Activated CD4-positive, alpha-beta T cell treated with anti-CD3 and anti-CD28 coated beads for 36 hours (primary cell): ENCODE data around the gene CCDC8. TPM values are rescaled to one million over a fixed set of nuclear protein-coding genes. Genes with fewer than 3 reads are reported as not detected.

Experiments
- ATAC-seq: fragments of 200-7000 bp; cut with Tn5 transposase; one replicate; pipeline ENCODE4 v1.10.0; 2021; ENCODE audit warnings: mild to moderate bottlenecking, moderate library complexity
- CTCF ChIA-PET: fragments of 350-600 bp; sonication (Branson Sonifier 250); formaldehyde crosslinking; loops from one replicate; lab custom pipeline; 2021; ENCODE audit warnings: antibody characterized with exemption; lab: Charles Lee
- POLR2A ChIA-PET: fragments of 350-600 bp; sonication (Branson Sonifier 250); formaldehyde crosslinking; loops from one replicate; lab custom pipeline; 2021; ENCODE audit warnings: antibody characterized with exemption, inconsistent platforms; lab: Charles Lee
- DNase-seq: peaks from one replicate; pipeline ENCODE4 v3.0.0-alpha.2; 2020
- H3K27ac Mint-ChIP-seq: one replicate; pipeline ENCODE4 v1.8.0; 2021; ENCODE audit warnings: mixed read lengths
- H3K27me3 Mint-ChIP-seq: one replicate; pipeline ENCODE4 v1.8.0; 2021; ENCODE audit warnings: mixed read lengths
- H3K36me3 Mint-ChIP-seq: one replicate; pipeline ENCODE4 v1.8.0; 2021; ENCODE audit warnings: low read depth, mixed read lengths
- H3K4me1 Mint-ChIP-seq: one replicate; pipeline ENCODE4 v1.8.0; 2021; ENCODE audit warnings: mixed read lengths
- H3K4me3 Mint-ChIP-seq: one replicate; pipeline ENCODE4 v1.8.0; 2021; ENCODE audit warnings: mild to moderate bottlenecking, moderate library complexity, mixed read lengths
- H3K9me3 Mint-ChIP-seq: one replicate; pipeline ENCODE4 v1.8.0; 2021; ENCODE audit warnings: low read depth, mixed read lengths
- intact Hi-C, 2 experiments: fragments of 100-400 bp; cut with DNase I in 1 of 2; cut with micrococcal nuclease in 1 of 2; formaldehyde crosslinking; loops; one replicate each; pipeline versions ENCODE4 v1.14.2 to v1.15.1; 2022 to 2024; cut with DNase I, micrococcal nuclease
- total RNA-seq, 2 experiments: library from RNA; stranded (reverse); gene quantifications; one replicate each; pipeline ENCODE4 v1.2.3, GENCODE V29; 2021

The CCDC8 gene, protein sequence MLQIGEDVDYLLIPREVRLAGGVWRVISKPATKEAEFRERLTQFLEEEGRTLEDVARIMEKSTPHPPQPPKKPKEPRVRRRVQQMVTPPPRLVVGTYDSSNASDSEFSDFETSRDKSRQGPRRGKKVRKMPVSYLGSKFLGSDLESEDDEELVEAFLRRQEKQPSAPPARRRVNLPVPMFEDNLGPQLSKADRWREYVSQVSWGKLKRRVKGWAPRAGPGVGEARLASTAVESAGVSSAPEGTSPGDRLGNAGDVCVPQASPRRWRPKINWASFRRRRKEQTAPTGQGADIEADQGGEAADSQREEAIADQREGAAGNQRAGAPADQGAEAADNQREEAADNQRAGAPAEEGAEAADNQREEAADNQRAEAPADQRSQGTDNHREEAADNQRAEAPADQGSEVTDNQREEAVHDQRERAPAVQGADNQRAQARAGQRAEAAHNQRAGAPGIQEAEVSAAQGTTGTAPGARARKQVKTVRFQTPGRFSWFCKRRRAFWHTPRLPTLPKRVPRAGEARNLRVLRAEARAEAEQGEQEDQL
- not detected for total RNA-seq

DNA sequence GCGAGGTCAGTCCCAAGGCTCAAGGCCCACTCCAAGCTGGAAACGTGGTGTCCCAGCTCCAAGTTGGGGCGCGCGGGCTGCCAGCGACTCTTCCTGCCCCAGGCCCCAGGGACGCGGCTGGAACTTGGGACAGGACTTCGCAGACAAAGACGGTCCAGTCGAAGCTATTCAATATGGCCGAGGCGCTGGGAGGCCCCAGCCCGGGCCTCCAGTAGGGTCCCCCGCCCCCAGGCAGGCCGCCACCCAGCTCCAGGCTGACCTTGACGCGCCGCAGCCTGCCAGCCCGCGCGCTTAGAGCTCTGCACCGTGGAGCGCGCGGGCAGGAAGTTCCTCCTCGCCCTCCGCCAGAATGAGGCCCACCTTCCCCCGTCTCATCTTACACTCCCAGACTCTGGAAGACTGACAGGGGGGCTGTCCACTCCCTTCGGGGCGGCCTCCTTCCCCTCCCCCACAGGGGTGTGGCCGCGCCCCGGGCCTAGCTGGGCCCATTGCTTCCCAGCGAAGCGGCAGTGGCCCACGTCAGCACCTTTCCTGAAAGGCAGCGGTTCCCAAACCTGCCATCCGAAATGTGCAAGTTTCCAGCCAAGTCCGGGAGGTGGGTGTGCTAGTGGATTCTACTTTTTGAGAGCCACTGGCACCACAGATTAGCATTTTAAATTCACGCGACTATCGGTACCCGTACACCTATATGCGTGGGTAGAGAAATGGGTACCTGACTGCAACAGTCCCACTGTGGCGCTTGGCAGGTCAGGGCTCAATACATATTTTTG, at the start of gene CCDC8:
Gene CCDC8, minus strand, starts transcription at position 303 of the 770 bp plus-strand sequence. CDS start 754 bp downstream, outside the sequence.
- CTCF ChIA-PET: interaction anchor here (0.7 kb wide), 1 partner anchor 77 kb away, joined by 3 read pairs; no protein-coding TSS in a partner anchor
- intact Hi-C loops: no loop called here
- DNase-seq (no peak), ATAC-seq (no peak)
- Mint-ChIP-seq H3K4me1 (peaks cover 6% of the 10 kb centered on the region), H3K27me3 (peaks cover 55% of the 10 kb centered on the region), H3K27ac (no peak within 1 kb of the TSS), H3K9me3 (no peaks in the 10 kb centered on the region), H3K4me3 (no peak within 1 kb of the TSS), H3K36me3 (no peaks in the 10 kb centered on the region)
- POLR2A ChIA-PET: no interaction called here

DNA sequence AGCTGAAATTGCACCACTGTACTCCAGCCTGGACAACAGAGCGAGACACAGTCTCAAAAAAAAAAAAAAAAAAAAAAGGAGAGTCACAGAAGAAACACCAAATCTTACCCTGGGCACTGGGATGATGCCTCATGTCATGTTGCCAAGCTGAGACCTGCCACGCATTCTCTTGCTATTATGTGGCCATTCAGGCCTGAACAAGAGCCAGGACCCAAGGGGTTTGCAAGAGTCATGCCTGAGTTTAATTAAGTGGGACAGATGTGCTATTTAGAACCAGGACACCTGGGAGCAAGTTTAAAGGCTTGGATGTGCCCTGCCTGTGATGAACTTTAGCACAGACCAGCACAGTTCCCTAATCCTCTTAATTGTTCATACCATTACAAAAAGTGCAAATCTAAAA, 48.2 kb upstream of the CCDC8 start:
- Mint-ChIP-seq H3K9me3 (no peaks in the 10 kb centered on the region), H3K36me3 (no peaks in the 10 kb centered on the region), H3K4me3 (no peak overlapping the region), H3K27ac (no peak overlapping the region), H3K27me3 (peaks cover 17% of the 10 kb centered on the region), H3K4me1 (peaks cover 4% of the 10 kb centered on the region)
- no peak for DNase-seq
- ChIA-PET POLR2A (no interaction called here), CTCF (no interaction called here)
- intact Hi-C loops: no loop called here
- no peak for ATAC-seq

DNA sequence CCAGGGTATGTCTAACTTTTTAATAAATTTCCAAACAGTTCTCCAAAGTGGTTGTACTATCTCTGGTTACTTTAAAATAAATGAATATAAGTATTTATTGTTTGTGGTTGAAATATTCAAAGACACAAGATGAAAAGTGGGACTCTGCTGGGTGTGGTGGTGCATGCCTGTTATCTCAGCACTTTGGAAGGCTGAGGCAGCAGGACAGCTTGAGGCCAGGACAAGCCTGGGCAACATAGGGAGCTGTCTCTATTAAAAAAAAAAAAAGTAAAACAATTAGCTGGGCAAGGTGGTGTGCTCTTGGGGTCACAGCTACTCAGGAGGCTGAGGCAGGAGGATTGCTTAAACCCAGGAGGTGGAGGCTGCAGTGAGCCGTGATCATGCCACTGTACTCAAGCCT, 47.6 kb upstream of the CCDC8 start:
- Mint-ChIP-seq H3K4me1 (no peaks in the 10 kb centered on the region), H3K27me3 (peaks cover 21% of the 10 kb centered on the region), H3K36me3 (no peaks in the 10 kb centered on the region), H3K4me3 (no peak overlapping the region), H3K9me3 (no peaks in the 10 kb centered on the region), H3K27ac (no peak overlapping the region)
- no peak for ATAC-seq
- DNase-seq: no peak
- ChIA-PET POLR2A (no interaction called here), CTCF (interaction anchor here (1.4 kb wide), 1 partner anchor 61 kb away, joined by 3 read pairs; no protein-coding TSS in a partner anchor)
- intact Hi-C loops: no loop called here

DNA sequence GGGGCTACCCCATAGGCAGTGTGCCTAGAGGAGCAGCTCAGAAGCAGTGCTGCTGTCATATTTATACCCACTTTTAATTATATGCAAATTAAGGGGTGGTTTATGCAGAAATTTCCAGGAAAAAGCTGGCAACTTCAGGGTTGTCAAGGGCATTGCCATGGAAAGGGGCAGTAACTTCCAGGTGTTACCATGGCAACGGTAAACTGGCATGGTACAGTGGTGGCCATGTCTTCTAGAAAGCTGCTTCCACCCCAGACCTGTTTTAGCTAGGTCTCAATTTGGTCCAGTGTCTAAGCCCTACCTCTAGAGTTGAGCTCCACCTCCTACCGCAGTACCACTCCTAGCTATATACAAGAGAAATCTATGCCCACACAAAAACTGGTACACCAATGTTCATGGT, 46.7 kb upstream of the CCDC8 start:
- ATAC-seq (no peak), DNase-seq (no peak)
- Mint-ChIP-seq H3K36me3 (no peaks in the 10 kb centered on the region), H3K4me1 (no peaks in the 10 kb centered on the region), H3K27ac (no peak overlapping the region), H3K9me3 (no peaks in the 10 kb centered on the region), H3K27me3 (peaks cover 18% of the 10 kb centered on the region), H3K4me3 (no peak overlapping the region)
- intact Hi-C loops: no loop called here
- ChIA-PET CTCF (interaction anchor here (0.6 to 1.4 kb wide), 4 partner anchors 20 to 469 kb away, joined by 3 to 5 read pairs (median 3); no protein-coding TSS in a partner anchor), POLR2A (no interaction called here)

DNA sequence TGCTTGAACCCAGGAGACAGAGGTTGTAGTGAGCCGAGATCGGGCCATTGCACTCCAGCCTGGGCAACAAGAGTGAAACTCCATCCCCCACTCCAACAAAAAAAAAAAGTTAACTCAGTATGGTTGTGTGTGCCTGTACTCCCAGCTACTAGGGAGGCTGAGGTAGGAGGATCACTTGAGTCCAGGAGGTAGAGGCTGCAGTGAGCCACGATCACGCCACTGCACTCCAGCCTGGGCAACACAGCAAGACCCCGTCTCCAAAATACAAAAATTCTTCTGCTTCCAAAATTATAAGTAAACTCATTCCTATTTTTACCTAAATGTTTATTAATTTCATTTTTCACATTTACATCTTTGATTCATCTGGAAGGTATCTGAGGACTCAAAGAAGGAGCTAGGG, 43.6 kb upstream of the CCDC8 start:
- DNase-seq: no peak
- Mint-ChIP-seq H3K27me3 (peaks cover 13% of the 10 kb centered on the region), H3K9me3 (no peaks in the 10 kb centered on the region), H3K27ac (no peak overlapping the region), H3K4me3 (no peak overlapping the region), H3K4me1 (no peaks in the 10 kb centered on the region), H3K36me3 (no peaks in the 10 kb centered on the region)
- ChIA-PET POLR2A (no interaction called here), CTCF (no interaction called here)
- intact Hi-C loops: no loop called here
- ATAC-seq: no peak

DNA sequence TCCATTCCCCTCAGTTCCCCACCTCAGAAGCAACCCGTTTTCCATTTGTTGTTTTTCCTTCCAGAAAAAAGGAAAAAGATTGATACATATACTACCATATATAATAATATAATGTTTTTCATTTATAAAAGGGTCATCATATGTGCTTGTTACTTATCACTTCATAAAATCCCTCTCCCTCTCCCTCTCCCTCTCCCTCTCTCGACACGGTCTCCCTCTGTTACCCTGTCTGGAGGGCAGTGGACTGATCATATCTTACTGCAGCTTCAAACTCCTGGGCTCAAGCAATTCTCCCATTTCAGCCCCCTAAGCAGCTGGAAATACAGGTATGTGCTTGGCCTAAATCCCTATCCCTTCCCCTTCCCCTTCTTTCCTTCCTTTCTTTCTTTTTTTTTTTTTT, 40.9 kb upstream of the CCDC8 start:
- no peak overlapping the region for H3K4me3 Mint-ChIP-seq
- no peak overlapping the region for H3K27ac Mint-ChIP-seq
- peaks cover 6% of the 10 kb centered on the region for H3K9me3 Mint-ChIP-seq
- DNase-seq (no peak), ATAC-seq (no peak)
- no peaks in the 10 kb centered on the region for H3K4me1 Mint-ChIP-seq
- ChIA-PET POLR2A (no interaction called here), CTCF (no interaction called here)
- peaks cover 3% of the 10 kb centered on the region for H3K36me3 Mint-ChIP-seq
- intact Hi-C loops: no loop called here
- peaks cover 15% of the 10 kb centered on the region for H3K27me3 Mint-ChIP-seq

DNA sequence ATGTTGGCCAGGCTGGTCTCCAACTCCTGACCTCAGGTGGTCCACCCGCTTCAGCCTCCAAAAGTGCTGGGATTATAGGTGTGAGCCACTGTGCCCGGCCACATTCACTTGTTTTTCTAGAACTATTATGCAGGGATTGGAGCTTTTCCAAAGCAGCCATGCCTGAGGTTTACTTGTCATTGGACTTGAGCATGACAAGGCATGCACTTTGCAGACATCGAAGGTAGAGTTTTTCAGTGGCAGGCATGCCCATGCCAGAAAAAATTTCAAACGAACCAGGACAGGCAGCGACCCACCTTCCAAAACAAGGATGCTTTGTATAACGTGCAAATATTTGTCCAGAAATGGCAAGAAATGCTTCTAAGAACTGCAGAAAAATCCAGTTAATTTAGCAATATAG, 40.3 kb upstream of the CCDC8 start:
- ATAC-seq (no peak), DNase-seq (no peak)
- ChIA-PET POLR2A (no interaction called here), CTCF (no interaction called here)
- H3K36me3 Mint-ChIP-seq: peaks cover 3% of the 10 kb centered on the region
- H3K4me1 Mint-ChIP-seq: no peaks in the 10 kb centered on the region
- H3K27ac Mint-ChIP-seq: no peak overlapping the region
- no peak overlapping the region for H3K4me3 Mint-ChIP-seq
- H3K27me3 Mint-ChIP-seq: peaks cover 15% of the 10 kb centered on the region
- peaks cover 8% of the 10 kb centered on the region for H3K9me3 Mint-ChIP-seq
- intact Hi-C loops: no loop called here

DNA sequence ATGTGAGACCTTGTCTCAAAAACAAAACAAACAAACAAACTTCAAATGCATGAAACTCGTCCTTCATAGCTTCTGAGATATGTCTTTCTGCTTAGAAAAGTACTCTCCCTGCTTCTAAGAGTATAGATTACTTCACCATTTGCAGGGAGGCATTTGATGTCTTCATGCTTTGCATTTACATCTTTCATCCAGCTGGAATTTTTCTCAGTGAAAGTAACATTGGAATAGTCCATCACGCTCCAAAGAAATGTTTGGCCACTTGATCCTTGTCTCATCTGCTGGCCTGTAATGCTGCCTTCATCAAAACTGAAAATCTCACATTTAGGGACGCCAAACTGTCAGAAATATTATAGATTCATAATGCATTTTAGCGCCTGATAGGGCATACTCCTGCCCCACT, 38.8 kb upstream of the CCDC8 start:
- Mint-ChIP-seq H3K4me1 (no peaks in the 10 kb centered on the region), H3K9me3 (peaks cover 8% of the 10 kb centered on the region), H3K27ac (no peak overlapping the region), H3K27me3 (peaks cover 12% of the 10 kb centered on the region), H3K36me3 (peaks cover 3% of the 10 kb centered on the region), H3K4me3 (no peak overlapping the region)
- CTCF ChIA-PET: interaction anchor here (0.5 to 0.6 kb wide), 2 partner anchors 36 to 155 kb away, joined by 3 to 4 read pairs; no protein-coding TSS in a partner anchor
- intact Hi-C loops: no loop called here
- ATAC-seq: no peak
- POLR2A ChIA-PET: no interaction called here
- DNase-seq: no peak

DNA sequence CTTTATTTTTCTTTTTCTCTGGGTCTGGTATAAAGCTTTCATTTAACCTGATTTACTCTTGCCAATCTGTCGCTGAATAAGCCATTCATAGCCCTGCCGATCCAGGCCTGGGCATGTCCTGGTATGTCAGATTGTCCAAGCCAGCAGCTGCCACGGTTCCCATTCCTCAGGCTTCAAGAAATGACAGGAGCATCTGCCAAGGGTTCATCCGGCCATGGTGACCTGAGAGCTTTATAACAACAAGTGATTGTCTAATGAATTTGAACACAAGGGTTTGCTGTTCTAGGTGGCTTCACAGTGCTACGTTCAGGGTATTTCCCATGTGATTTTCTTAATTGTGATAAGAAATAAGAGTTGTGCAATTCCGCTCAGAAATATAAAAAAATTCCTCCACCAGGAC, 38.0 kb upstream of the CCDC8 start:
- Mint-ChIP-seq H3K4me1 (no peaks in the 10 kb centered on the region), H3K36me3 (peaks cover 3% of the 10 kb centered on the region), H3K27ac (no peak overlapping the region), H3K27me3 (peaks cover 12% of the 10 kb centered on the region), H3K9me3 (peaks cover 8% of the 10 kb centered on the region), H3K4me3 (no peak overlapping the region)
- ATAC-seq: no peak
- ChIA-PET POLR2A (no interaction called here), CTCF (interaction anchor here (0.6 kb wide), 1 partner anchor 83 kb away, joined by 3 read pairs; no protein-coding TSS in a partner anchor)
- DNase-seq: no peak
- intact Hi-C loops: no loop called here

DNA sequence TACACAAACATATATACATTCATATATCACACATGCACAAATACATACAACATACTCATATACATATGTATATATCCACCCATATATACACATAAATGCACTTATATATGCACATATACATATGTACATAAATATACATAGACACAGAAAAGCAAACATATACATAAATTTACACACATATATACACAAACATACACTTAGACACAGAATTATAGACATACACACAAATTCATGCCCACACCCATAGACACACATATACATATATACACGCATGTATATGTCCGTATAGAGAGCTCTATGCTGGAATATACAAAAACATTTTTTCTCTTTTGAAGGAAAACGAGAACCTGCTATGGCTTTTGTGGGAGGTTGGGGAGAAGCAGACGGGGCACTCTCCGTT, 37.4 kb upstream of the CCDC8 start:
- POLR2A ChIA-PET: no interaction called here
- Mint-ChIP-seq H3K9me3 (peaks cover 8% of the 10 kb centered on the region), H3K36me3 (peaks cover 3% of the 10 kb centered on the region), H3K4me3 (no peak overlapping the region), H3K4me1 (no peaks in the 10 kb centered on the region), H3K27me3 (peaks cover 13% of the 10 kb centered on the region), H3K27ac (no peak overlapping the region)
- CTCF ChIA-PET: no interaction called here
- ATAC-seq: no peak
- no peak for DNase-seq
- intact Hi-C loops: no loop called here

DNA sequence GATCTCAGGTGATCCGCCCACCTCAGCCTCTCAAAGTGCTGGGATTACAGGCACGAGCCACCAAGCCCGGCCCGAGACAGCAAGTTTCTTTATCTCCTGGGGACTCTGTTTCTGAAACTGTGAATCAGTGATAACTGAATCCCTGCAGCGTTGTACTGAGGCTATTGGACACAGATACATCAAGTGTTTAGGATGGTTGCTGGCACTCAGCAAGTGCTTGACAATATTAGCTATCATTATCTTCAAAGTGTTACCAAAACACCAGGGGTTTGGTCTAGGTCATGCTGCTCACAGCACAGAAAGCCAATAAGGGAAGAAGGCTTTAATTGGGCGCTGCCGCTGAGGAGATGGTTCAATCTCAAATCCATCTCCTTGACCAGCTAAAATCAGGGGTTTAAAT, 35.9 kb upstream of the CCDC8 start:
- DNase-seq: no peak
- POLR2A ChIA-PET: no interaction called here

More for the DNA sequence above, 35.9 kb upstream of the CCDC8 start:
- ATAC-seq: no peak
- CTCF ChIA-PET: no interaction called here
- Mint-ChIP-seq H3K27ac (no peak overlapping the region), H3K4me1 (no peaks in the 10 kb centered on the region), H3K36me3 (peaks cover 3% of the 10 kb centered on the region), H3K9me3 (peaks cover 8% of the 10 kb centered on the region), H3K27me3 (peaks cover 14% of the 10 kb centered on the region), H3K4me3 (no peak overlapping the region)
- intact Hi-C loops: no loop called here
